ENCODE results near the gene CEP83. TPM values are rescaled to one million over a fixed set of nuclear protein-coding genes. Genes with fewer than 3 reads are reported as not detected.
"Not testable (repeated sequence)": the region's sequence is repeated elsewhere in the genome, so short reads cannot be mapped to it uniquely, and the experiment has no call there.

The CEP83 gene
- total and polyA plus RNA-seq, 9 of the 15 experiments (the other 6 are each of a cell fraction or from before 2014, with no cell fraction given), result 5.3 to 40.5 (median 31.3) TPM

DNA sequence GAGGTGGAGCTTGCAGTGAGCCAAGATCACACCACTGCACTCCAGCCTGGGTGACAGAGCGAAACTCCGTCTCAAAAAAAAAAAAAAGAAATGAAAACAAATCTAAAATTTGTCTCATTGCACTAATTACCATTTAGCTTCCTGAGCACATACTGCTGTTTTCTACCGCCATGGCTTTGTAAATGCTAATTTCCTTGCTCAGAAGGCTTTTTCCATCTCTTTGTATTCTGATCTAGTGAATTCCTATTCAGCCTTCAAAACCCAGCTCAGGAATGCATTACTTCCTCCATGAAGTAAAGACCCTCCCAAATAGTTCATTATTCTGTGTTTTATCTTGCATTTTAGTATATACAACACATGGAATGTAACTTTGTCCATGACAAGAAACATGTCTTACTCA is 33.6 kb downstream of the CEP83 start:
- intact Hi-C loops (cut with micrococcal nuclease), result no loop called here
- TF ChIP-seq, protein P1, sequence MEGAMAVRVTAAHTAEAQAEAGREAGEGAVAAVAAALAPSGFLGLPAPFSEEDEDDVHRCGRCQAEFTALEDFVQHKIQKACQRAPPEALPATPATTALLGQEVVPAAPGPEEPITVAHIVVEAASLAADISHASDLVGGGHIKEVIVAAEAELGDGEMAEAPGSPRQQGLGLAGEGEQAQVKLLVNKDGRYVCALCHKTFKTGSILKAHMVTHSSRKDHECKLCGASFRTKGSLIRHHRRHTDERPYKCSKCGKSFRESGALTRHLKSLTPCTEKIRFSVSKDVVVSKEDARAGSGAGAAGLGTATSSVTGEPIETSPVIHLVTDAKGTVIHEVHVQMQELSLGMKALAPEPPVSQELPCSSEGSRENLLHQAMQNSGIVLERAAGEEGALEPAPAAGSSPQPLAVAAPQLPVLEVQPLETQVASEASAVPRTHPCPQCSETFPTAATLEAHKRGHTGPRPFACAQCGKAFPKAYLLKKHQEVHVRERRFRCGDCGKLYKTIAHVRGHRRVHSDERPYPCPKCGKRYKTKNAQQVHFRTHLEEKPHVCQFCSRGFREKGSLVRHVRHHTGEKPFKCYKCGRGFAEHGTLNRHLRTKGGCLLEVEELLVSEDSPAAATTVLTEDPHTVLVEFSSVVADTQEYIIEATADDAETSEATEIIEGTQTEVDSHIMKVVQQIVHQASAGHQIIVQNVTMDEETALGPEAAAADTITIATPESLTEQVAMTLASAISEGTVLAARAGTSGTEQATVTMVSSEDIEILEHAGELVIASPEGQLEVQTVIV (CRISPR knock-in tag; IDR thresholded peaks at IDR 0.05; ENCODE audit: borderline replicate concordance), result no peak
- TF ChIP-seq MYBL2 (IDR thresholded peaks at IDR 0.05; ENCODE audit: low read depth) (no peak), MYBL2 (CRISPR knock-in tag; IDR thresholded peaks at IDR 0.05; ENCODE audit: borderline replicate concordance) (no peak), ZNF12 (CRISPR knock-in tag; IDR thresholded peaks at IDR 0.05) (no peak), CBX1 (IDR thresholded peaks at IDR 0.05; ENCODE audit: low read depth) (no peak), GTF2E2 (tag; IDR thresholded peaks at IDR 0.05) (no peak), COPS2 (conservative IDR thresholded peaks at IDR 0.05) (no peak), MAFF (IDR thresholded peaks at IDR 0.05; ENCODE audit: low read length) (no peak), E2F3 (CRISPR knock-in tag; IDR thresholded peaks at IDR 0.05) (no peak)
- TF ChIP-seq, protein P2, sequence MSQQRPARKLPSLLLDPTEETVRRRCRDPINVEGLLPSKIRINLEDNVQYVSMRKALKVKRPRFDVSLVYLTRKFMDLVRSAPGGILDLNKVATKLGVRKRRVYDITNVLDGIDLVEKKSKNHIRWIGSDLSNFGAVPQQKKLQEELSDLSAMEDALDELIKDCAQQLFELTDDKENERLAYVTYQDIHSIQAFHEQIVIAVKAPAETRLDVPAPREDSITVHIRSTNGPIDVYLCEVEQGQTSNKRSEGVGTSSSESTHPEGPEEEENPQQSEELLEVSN (IDR thresholded peaks at IDR 0.05; ENCODE audit: borderline replicate concordance in 1 of 2, extremely low read depth in 1 of 2, insufficient read depth in 1 of 2, insufficient read length in 1 of 2, low read depth in 1 of 2, low read length in 1 of 2, poor library complexity in 1 of 2, severe bottlenecking in 1 of 2), result no peak
- Histone ChIP-seq H3K36me3 (ENCODE audit: control insufficient read depth, insufficient read depth, low read length) (peaks cover 4% of the 10 kb centered on the region; the same call in 2 of the 3 replicates), H3K9ac (ENCODE audit: insufficient read depth in 1 of 2, low read depth in 2 of 2, low read length in 2 of 2) (no peak overlapping the region), H3K4me1 (replicated peaks in 1 of 2; ENCODE audit: control insufficient read depth in 2 of 2, insufficient read depth in 2 of 2, low read length in 2 of 2) (no peaks in the 10 kb centered on the region), H2AFZ (ENCODE audit: low read depth, low read length) (no peak overlapping the region), H4K20me1 (replicated peaks; ENCODE audit: control insufficient read depth, insufficient read depth, low read length) (no peaks in the 10 kb centered on the region), H3K4me2 (ENCODE audit: insufficient read depth, low read length) (no peak overlapping the region), H3K27me3 (ENCODE audit: control insufficient read depth in 2 of 2, insufficient read depth in 2 of 2, low read length in 2 of 2) (no peaks in the 10 kb centered on the region), H3K79me2 (ENCODE audit: control insufficient read depth, insufficient read depth, low read length) (peaks cover 18% of the 10 kb centered on the region; the same call in 2 of the 3 replicates), H3K27ac (ENCODE audit: extremely low read depth, low read depth, low read length) (no peak overlapping the region), H3K9me1 (ENCODE audit: control insufficient read depth, insufficient read depth, low read length) (no peaks in the 10 kb centered on the region), H3K4me3 (no peak overlapping the region), H3K9me3 (replicated peaks; ENCODE audit: control insufficient read depth, insufficient read depth, low read depth, low read length) (peaks cover 35% of the 10 kb centered on the region)
- in situ Hi-C loops (cut with MboI), result no loop called here
- FAIRE-seq (no peak), DNase-seq (ENCODE audit: extremely low read depth in 1 of 4, low spot score in 3 of 4) (no peak), ATAC-seq (no peak)
- POLR2A ChIA-PET, result no interaction called here
- CTCF ChIA-PET (ENCODE audit: low intra/inter-chr PET ratio), result no interaction called here
- WGBS (ENCODE audit: insufficient coverage, low coverage, missing lambda C conversion rate), result 72% methylated on average over 3 of the region's 3 CpGs
- no TSS peak for BruUV-seq (replicated peaks)

DNA sequence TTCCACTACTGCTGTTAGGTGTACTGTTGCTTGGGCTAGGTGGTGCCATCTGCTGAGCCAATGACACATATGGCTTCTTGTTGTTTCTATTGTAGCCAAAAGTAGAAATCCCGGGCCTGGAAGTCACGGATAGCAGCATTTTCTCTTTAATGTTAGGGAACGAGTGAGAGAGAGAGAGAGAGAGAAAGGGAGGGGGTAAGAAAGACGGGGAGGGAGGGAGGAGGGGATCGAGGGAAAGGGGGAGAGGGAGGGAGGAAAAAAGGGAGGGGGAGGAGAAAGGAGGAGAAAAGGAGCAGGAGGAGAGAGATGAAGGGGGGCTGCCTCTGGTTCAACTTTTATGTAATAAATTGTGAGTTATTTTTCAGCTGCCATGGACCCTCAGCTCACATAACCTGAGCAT is 34.8 kb downstream of the CEP83 start:
- H3K36me3 ChIP-seq (ENCODE audit: control insufficient read depth, insufficient read depth, low read length); POLR2A ChIA-PET; FAIRE-seq; H3K4me1 ChIP-seq (replicated peaks in 1 of 2; ENCODE audit: control insufficient read depth in 2 of 2, insufficient read depth in 2 of 2, low read length in 2 of 2); H3K4me2 ChIP-seq (ENCODE audit: insufficient read depth, low read length); intact Hi-C loops (cut with micrococcal nuclease); ATAC-seq; BruUV-seq (replicated peaks); H2AFZ ChIP-seq (ENCODE audit: low read depth, low read length); H4K20me1 ChIP-seq (replicated peaks; ENCODE audit: control insufficient read depth, insufficient read depth, low read length); H3K4me3 ChIP-seq; H3K27me3 ChIP-seq (ENCODE audit: control insufficient read depth in 2 of 2, insufficient read depth in 2 of 2, low read length in 2 of 2); H3K9me1 ChIP-seq (ENCODE audit: control insufficient read depth, insufficient read depth, low read length); H3K9ac ChIP-seq (ENCODE audit: insufficient read depth in 1 of 2, low read depth in 2 of 2, low read length in 2 of 2); DNase-seq (ENCODE audit: extremely low read depth in 1 of 4, low spot score in 3 of 4); H3K27ac ChIP-seq (ENCODE audit: extremely low read depth, low read depth, low read length); in situ Hi-C loops (cut with MboI); H3K79me2 ChIP-seq (ENCODE audit: control insufficient read depth, insufficient read depth, low read length); CTCF ChIA-PET (ENCODE audit: low intra/inter-chr PET ratio): not testable (repeated sequence)
- WGBS (ENCODE audit: insufficient coverage, low coverage, missing lambda C conversion rate), result 93% methylated on average over 2 of the region's 5 CpGs
- H3K9me3 ChIP-seq (replicated peaks; ENCODE audit: control insufficient read depth, insufficient read depth, low read depth, low read length), result peaks cover 29% of the 10 kb centered on the region

All from K562 (cell line).